ENCODE measurements around the gene COX4I1. TPM values are rescaled to one million over a fixed set of nuclear protein-coding genes. Genes with fewer than 3 reads are reported as not detected.

The COX4I1 gene
- polyA plus RNA-seq, 3 donors: 985 to 1,312 (median 1,132) TPM

- intact Hi-C loops (cut with micrococcal nuclease): loop anchor here in 1 of 2 donors (5.0 kb wide), 1 partner anchor 33 kb away; no protein-coding TSS in a partner anchor
- no peaks in the 10 kb centered on the region for H3K27me3 ChIP-seq (ENCODE audit: control insufficient read depth in 2 of 2, insufficient read depth in 2 of 2, low read length in 2 of 2)
Measured at GRCh38 chr16:85829171-85829719, 29.8 kb downstream of the COX4I1 start.

GRCh38 chr16:85829751-85830445 is 30.4 kb downstream of the COX4I1 start:
- H3K4me3 ChIP-seq (replicated peaks in 1 of 3; ENCODE audit: low read depth in 2 of 3, low read length in 3 of 3): peak overlapping the region in 2 of 3 experiments; percentile 1 to 64
- peaks cover 0 to 8% (median 6%) of the 10 kb centered on the region in 7 donors for H3K9me3 Mint-ChIP-seq
- H3K36me3 ChIP-seq (replicated peaks in 1 of 2; ENCODE audit: control insufficient read depth in 1 of 2, insufficient read depth in 2 of 2, low read length in 2 of 2): no peaks in the 10 kb centered on the region
- H3K9ac ChIP-seq (ENCODE audit: insufficient read depth, low read length, poor library complexity, severe bottlenecking): peak overlapping the region; percentile 58
- intact Hi-C loops (cut with micrococcal nuclease): loop anchor here in 1 of 2 donors (5.0 kb wide), 1 partner anchor 32 kb away; no protein-coding TSS in a partner anchor
- H3K4me1 ChIP-seq (ENCODE audit: control insufficient read depth in 1 of 2, insufficient read depth in 2 of 2, low read length in 2 of 2): peaks cover 37 to 39% of the 10 kb centered on the region in 2 donors
- TF ChIP-seq, protein P1, sequence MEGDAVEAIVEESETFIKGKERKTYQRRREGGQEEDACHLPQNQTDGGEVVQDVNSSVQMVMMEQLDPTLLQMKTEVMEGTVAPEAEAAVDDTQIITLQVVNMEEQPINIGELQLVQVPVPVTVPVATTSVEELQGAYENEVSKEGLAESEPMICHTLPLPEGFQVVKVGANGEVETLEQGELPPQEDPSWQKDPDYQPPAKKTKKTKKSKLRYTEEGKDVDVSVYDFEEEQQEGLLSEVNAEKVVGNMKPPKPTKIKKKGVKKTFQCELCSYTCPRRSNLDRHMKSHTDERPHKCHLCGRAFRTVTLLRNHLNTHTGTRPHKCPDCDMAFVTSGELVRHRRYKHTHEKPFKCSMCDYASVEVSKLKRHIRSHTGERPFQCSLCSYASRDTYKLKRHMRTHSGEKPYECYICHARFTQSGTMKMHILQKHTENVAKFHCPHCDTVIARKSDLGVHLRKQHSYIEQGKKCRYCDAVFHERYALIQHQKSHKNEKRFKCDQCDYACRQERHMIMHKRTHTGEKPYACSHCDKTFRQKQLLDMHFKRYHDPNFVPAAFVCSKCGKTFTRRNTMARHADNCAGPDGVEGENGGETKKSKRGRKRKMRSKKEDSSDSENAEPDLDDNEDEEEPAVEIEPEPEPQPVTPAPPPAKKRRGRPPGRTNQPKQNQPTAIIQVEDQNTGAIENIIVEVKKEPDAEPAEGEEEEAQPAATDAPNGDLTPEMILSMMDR (IDR thresholded peaks at IDR 0.05): no peak
- H3K27me3 Mint-ChIP-seq (ENCODE audit: low read depth in 3 of 3): peaks cover 3 to 9% (median 6%) of the 10 kb centered on the region in 3 donors
- peaks cover 0 to 9% of the 10 kb centered on the region in 2 donors for H3K36me3 Mint-ChIP-seq
- DNase-seq: peak; percentile 58 to 84 (median 82)
- no peaks in the 10 kb centered on the region for H3K79me2 ChIP-seq (ENCODE audit: insufficient read depth, low read length)
- peak overlapping the region; percentile 89 to 94 (median 91) for H3K27ac Mint-ChIP-seq
- H3K4me1 Mint-ChIP-seq: peaks cover 63% of the 10 kb centered on the region
- H2AFZ ChIP-seq (ENCODE audit: insufficient read depth, low read depth, low read length, poor library complexity, severe bottlenecking): peak overlapping the region; percentile 69
- peaks cover 0 to 3% of the 10 kb centered on the region in 2 donors for H3K9me3 ChIP-seq (replicated peaks in 1 of 2; ENCODE audit: control insufficient read depth in 1 of 2, insufficient read depth in 1 of 2, low read length in 2 of 2)
- peak overlapping the region; percentile 76 for H3K4me2 ChIP-seq (replicated peaks; ENCODE audit: extremely low read depth, low read length, poor library complexity, severe bottlenecking)
- H3K27ac ChIP-seq (ENCODE audit: low read depth in 1 of 2, low read length in 2 of 2): peak overlapping the region; percentile 64 to 84
- 2% methylated on average over 21 of the region's 24 CpGs for WGBS (ENCODE audit: insufficient coverage)
- peak overlapping the region; percentile 69 to 84 for H3K4me3 Mint-ChIP-seq
- H3K27me3 ChIP-seq (ENCODE audit: control insufficient read depth in 2 of 2, insufficient read depth in 2 of 2, low read length in 2 of 2): no peaks in the 10 kb centered on the region
- H4K20me1 ChIP-seq (ENCODE audit: insufficient read depth, low read length): no peaks in the 10 kb centered on the region

More at GRCh38 chr16:85829171-85829719, 29.8 kb downstream of the COX4I1 start:
- H3K27ac Mint-ChIP-seq: peak overlapping the region; percentile 89 to 94 (median 91)
- TF ChIP-seq, protein P1 (IDR thresholded peaks at IDR 0.05): no peak
- H3K36me3 ChIP-seq (replicated peaks in 1 of 2; ENCODE audit: control insufficient read depth in 1 of 2, insufficient read depth in 2 of 2, low read length in 2 of 2): no peaks in the 10 kb centered on the region
- no peaks in the 10 kb centered on the region for H3K79me2 ChIP-seq (ENCODE audit: insufficient read depth, low read length)
- peak overlapping the region; percentile 69 to 84 for H3K4me3 Mint-ChIP-seq
- H3K9ac ChIP-seq (ENCODE audit: insufficient read depth, low read length, poor library complexity, severe bottlenecking): peak overlapping the region; percentile 58
- H2AFZ ChIP-seq (ENCODE audit: insufficient read depth, low read depth, low read length, poor library complexity, severe bottlenecking): peak overlapping the region; percentile 69
- H3K4me1 ChIP-seq (ENCODE audit: control insufficient read depth in 1 of 2, insufficient read depth in 2 of 2, low read length in 2 of 2): peaks cover 43 to 45% of the 10 kb centered on the region in 2 donors
- H3K9me3 Mint-ChIP-seq: peaks cover 0 to 6% (median 5%) of the 10 kb centered on the region in 7 donors
- H3K4me3 ChIP-seq (replicated peaks in 1 of 3; ENCODE audit: low read depth in 2 of 3, low read length in 3 of 3): peak overlapping the region in 2 of 3 experiments; percentile 1 to 64
- peaks cover 0 to 9% of the 10 kb centered on the region in 2 donors for H3K36me3 Mint-ChIP-seq
- H3K27me3 Mint-ChIP-seq (ENCODE audit: low read depth in 3 of 3): peaks cover 3 to 6% (median 3%) of the 10 kb centered on the region in 3 donors
- H3K9me3 ChIP-seq (replicated peaks in 1 of 2; ENCODE audit: control insufficient read depth in 1 of 2, insufficient read depth in 1 of 2, low read length in 2 of 2): peaks cover 0 to under 1% of the 10 kb centered on the region in 2 donors
- no peaks in the 10 kb centered on the region for H4K20me1 ChIP-seq (ENCODE audit: insufficient read depth, low read length)
- peak overlapping the region; percentile 76 for H3K4me2 ChIP-seq (replicated peaks; ENCODE audit: extremely low read depth, low read length, poor library complexity, severe bottlenecking)
- peaks cover 69% of the 10 kb centered on the region for H3K4me1 Mint-ChIP-seq
- WGBS (ENCODE audit: insufficient coverage): 42% methylated on average over 2 of the region's 15 CpGs
- peak in 2 of 3 donors; percentile 33 to 52 for DNase-seq
- peak overlapping the region; percentile 64 to 84 for H3K27ac ChIP-seq (ENCODE audit: low read depth in 1 of 2, low read length in 2 of 2)

Measured in CD14-positive monocyte (primary cell).